Neural cell (in vitro differentiated cells): ENCODE results near the gene KHDRBS2. TPM values are rescaled to one million over a fixed set of nuclear protein-coding genes. Genes with fewer than 3 reads are reported as not detected.

ENCODE experiments used
- H2AFZ ChIP-seq: fragments of 200-600, 300-800 bp; sonication (generic), shearing (Covaris generic); 2 replicates; pipeline ENCODE4 v1.6.0; 2014; ENCODE audit warnings: low read depth, mild to moderate bottlenecking, antibody characterized with exemption, low read length, moderate library complexity
- H3F3A ChIP-seq: fragments of 200-600 bp; shearing (Covaris generic); 2 replicates; pipeline ENCODE4 v1.6.1; 2016; ENCODE audit warnings: mild to moderate bottlenecking, moderate library complexity, mixed read lengths, antibody characterized with exemption, low read length; ENCODE audit not compliant: insufficient read depth, poor library complexity, severe bottlenecking
- H3K27ac ChIP-seq: fragments of 200-600, 300-800 bp; sonication (generic), shearing (Covaris generic); 2 replicates; pipeline ENCODE4 v1.5.1; 2014; ENCODE audit warnings: mild to moderate bottlenecking, low read length, moderate library complexity
- H3K27me3 ChIP-seq: fragments of 300-800, 200-600 bp; sonication (generic), shearing (Covaris generic); 2 replicates; pipeline ENCODE4 v1.6.0; 2014; ENCODE audit warnings: mild to moderate bottlenecking, low read depth, low read length, moderate library complexity; ENCODE audit not compliant: insufficient read depth
- H3K36me3 ChIP-seq: fragments of 300-800, 200-600 bp; sonication (generic), shearing (Covaris generic); 2 replicates; pipeline ENCODE4 v1.5.1; 2014; ENCODE audit warnings: mild to moderate bottlenecking, antibody characterized with exemption, low read length, moderate library complexity; ENCODE audit not compliant: insufficient read depth
- H3K4me2 ChIP-seq: fragments of 300-800, 200-600 bp; sonication (generic), shearing (Covaris generic); 2 replicates; pipeline ENCODE4 v1.6.0; 2014; ENCODE audit warnings: mild to moderate bottlenecking, low read length
- H3K4me3 ChIP-seq: fragments of 300-800, 200-600 bp; sonication (generic), shearing (Covaris generic); 2 replicates; pipeline ENCODE4 v1.5.1; 2014; ENCODE audit warnings: mild to moderate bottlenecking, low read length, moderate library complexity
- H3K79me2 ChIP-seq: fragments of 200-600 bp; shearing (Covaris generic); replicated peaks from 2 replicates; pipeline ENCODE4 v1.6.0; 2014; ENCODE audit warnings: mild to moderate bottlenecking, low read length, moderate library complexity; ENCODE audit not compliant: insufficient read depth
- H3K9ac ChIP-seq: fragments of 300-800, 200-600 bp; sonication (generic), shearing (Covaris generic); 2 replicates; pipeline ENCODE4 v1.6.1; 2016; ENCODE audit warnings: mild to moderate bottlenecking, low read length, mixed read lengths
- H3K9me2 ChIP-seq: fragments of 200-600 bp; shearing (Covaris generic); 2 replicates; pipeline ENCODE4 v1.6.1; 2016; ENCODE audit warnings: mild to moderate bottlenecking, low read length, mixed read lengths; ENCODE audit not compliant: insufficient read depth
- H3K9me3 ChIP-seq: fragments of 200-600, 300-800 bp; sonication (generic), shearing (Covaris generic); 2 replicates; pipeline ENCODE4 v1.6.1; 2016; ENCODE audit warnings: mild to moderate bottlenecking, mixed run types, low read length, moderate library complexity, mixed read lengths
- H4K20me1 ChIP-seq: fragments of 200-600 bp; shearing (Covaris generic); 2 replicates; pipeline ENCODE4 v1.6.1; 2016; ENCODE audit warnings: mild to moderate bottlenecking, mixed run types; ENCODE audit not compliant: insufficient read depth
- EP300 ChIP-seq: fragments of 450-650 bp; conservative IDR thresholded peaks from 2 replicates; pipeline ENCODE4 v1.6.1; 2014; ENCODE audit warnings: antibody characterized with exemption, mild to moderate bottlenecking, moderate library complexity; ENCODE audit not compliant: poor library complexity, severe bottlenecking
- EZH2 ChIP-seq: fragments of 200-600, 300-800 bp; shearing (Covaris generic), sonication (generic); IDR thresholded peaks from 2 replicates; pipeline ENCODE4 v1.6.1; 2014; ENCODE audit warnings: antibody characterized with exemption, low read length, borderline replicate concordance, mild to moderate bottlenecking; ENCODE audit not compliant: insufficient read depth, poor library complexity, severe bottlenecking
- MXI1 ChIP-seq: fragments of 450-650 bp; conservative IDR thresholded peaks from 2 replicates; pipeline ENCODE4 v1.6.1; 2014; ENCODE audit warnings: antibody characterized with exemption, mild to moderate bottlenecking; ENCODE audit not compliant: poor library complexity, severe bottlenecking
- POLR2AphosphoS5 ChIP-seq: IDR thresholded peaks from 2 replicates; pipeline ENCODE4 v1.6.1; 2012
- RAD21 ChIP-seq: fragments of 450-650 bp; conservative IDR thresholded peaks from 2 replicates; pipeline ENCODE4 v1.6.1; 2014; ENCODE audit warnings: antibody characterized with exemption, mild to moderate bottlenecking, moderate library complexity
- SMC3 ChIP-seq: fragments of 450-650 bp; conservative IDR thresholded peaks from 2 replicates; pipeline ENCODE4 v1.6.1; 2014; ENCODE audit warnings: antibody characterized with exemption, mild to moderate bottlenecking, moderate library complexity; ENCODE audit not compliant: poor library complexity
- TAF1 ChIP-seq: IDR thresholded peaks from 2 replicates; pipeline ENCODE4 v1.6.1; 2012; ENCODE audit warnings: low read depth
- polyA plus RNA-seq: library from polyadenylated mRNA; depleted of rRNA; stranded (reverse); fragments of >200 nt; gene quantifications from 2 replicates; pipeline ENCODE4 v1.2.3, GENCODE V29; 2014
- TF ChIP-seq, protein P1 (sequence below): IDR thresholded peaks from 2 replicates; pipeline ENCODE4 v1.6.1; 2012; ENCODE audit warnings: borderline replicate concordance
- TF ChIP-seq, protein P2 (sequence below): fragments of 450-650 bp; IDR thresholded peaks from 2 replicates; pipeline ENCODE4 v1.5.1; 2014; ENCODE audit warnings: antibody characterized with exemption, mild to moderate bottlenecking, moderate library complexity; ENCODE audit not compliant: poor library complexity, severe bottlenecking

The KHDRBS2 gene
- polyA plus RNA-seq, 1 donor from 2014 or later, result 28.5 TPM

GRCh38 chr6:61751986-61752385 lies 534.0 kb downstream of the KHDRBS2 start:
- Histone ChIP-seq H3K27me3 (no peaks in the 10 kb centered on the region), H3F3A (no peaks in the 10 kb centered on the region), H3K9me3 (no peaks in the 10 kb centered on the region), H3K4me2 (no peak overlapping the region), H3K36me3 (no peaks in the 10 kb centered on the region), H3K9me2 (no peaks in the 10 kb centered on the region), H3K9ac (no peak overlapping the region), H3K27ac (no peak overlapping the region), H3K79me2 (no peaks in the 10 kb centered on the region), H4K20me1 (no peaks in the 10 kb centered on the region), H2AFZ (no peak overlapping the region), H3K4me3 (no peak overlapping the region)
- TF ChIP-seq, protein P1, sequence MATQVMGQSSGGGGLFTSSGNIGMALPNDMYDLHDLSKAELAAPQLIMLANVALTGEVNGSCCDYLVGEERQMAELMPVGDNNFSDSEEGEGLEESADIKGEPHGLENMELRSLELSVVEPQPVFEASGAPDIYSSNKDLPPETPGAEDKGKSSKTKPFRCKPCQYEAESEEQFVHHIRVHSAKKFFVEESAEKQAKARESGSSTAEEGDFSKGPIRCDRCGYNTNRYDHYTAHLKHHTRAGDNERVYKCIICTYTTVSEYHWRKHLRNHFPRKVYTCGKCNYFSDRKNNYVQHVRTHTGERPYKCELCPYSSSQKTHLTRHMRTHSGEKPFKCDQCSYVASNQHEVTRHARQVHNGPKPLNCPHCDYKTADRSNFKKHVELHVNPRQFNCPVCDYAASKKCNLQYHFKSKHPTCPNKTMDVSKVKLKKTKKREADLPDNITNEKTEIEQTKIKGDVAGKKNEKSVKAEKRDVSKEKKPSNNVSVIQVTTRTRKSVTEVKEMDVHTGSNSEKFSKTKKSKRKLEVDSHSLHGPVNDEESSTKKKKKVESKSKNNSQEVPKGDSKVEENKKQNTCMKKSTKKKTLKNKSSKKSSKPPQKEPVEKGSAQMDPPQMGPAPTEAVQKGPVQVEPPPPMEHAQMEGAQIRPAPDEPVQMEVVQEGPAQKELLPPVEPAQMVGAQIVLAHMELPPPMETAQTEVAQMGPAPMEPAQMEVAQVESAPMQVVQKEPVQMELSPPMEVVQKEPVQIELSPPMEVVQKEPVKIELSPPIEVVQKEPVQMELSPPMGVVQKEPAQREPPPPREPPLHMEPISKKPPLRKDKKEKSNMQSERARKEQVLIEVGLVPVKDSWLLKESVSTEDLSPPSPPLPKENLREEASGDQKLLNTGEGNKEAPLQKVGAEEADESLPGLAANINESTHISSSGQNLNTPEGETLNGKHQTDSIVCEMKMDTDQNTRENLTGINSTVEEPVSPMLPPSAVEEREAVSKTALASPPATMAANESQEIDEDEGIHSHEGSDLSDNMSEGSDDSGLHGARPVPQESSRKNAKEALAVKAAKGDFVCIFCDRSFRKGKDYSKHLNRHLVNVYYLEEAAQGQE, result no peak
- TF ChIP-seq RAD21 (no peak), TAF1 (no peak), POLR2AphosphoS5 (no peak), MXI1 (no peak), EP300 (no peak), SMC3 (no peak), EZH2 (no peak)
- TF ChIP-seq, protein P2, sequence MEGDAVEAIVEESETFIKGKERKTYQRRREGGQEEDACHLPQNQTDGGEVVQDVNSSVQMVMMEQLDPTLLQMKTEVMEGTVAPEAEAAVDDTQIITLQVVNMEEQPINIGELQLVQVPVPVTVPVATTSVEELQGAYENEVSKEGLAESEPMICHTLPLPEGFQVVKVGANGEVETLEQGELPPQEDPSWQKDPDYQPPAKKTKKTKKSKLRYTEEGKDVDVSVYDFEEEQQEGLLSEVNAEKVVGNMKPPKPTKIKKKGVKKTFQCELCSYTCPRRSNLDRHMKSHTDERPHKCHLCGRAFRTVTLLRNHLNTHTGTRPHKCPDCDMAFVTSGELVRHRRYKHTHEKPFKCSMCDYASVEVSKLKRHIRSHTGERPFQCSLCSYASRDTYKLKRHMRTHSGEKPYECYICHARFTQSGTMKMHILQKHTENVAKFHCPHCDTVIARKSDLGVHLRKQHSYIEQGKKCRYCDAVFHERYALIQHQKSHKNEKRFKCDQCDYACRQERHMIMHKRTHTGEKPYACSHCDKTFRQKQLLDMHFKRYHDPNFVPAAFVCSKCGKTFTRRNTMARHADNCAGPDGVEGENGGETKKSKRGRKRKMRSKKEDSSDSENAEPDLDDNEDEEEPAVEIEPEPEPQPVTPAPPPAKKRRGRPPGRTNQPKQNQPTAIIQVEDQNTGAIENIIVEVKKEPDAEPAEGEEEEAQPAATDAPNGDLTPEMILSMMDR, result no peak

- Histone ChIP-seq H3K4me2 (no peak overlapping the region), H3K79me2 (no peaks in the 10 kb centered on the region), H2AFZ (no peak overlapping the region), H3K9me2 (no peaks in the 10 kb centered on the region), H3K4me3 (no peak overlapping the region), H3K27ac (no peak overlapping the region), H3K9ac (no peak overlapping the region), H3K27me3 (no peaks in the 10 kb centered on the region), H3F3A (no peaks in the 10 kb centered on the region), H3K36me3 (no peaks in the 10 kb centered on the region), H3K9me3 (no peaks in the 10 kb centered on the region), H4K20me1 (no peaks in the 10 kb centered on the region)
- no peak for TF ChIP-seq POLR2AphosphoS5
- TF ChIP-seq, protein P1, result no peak
- TF ChIP-seq EP300, result no peak
- TF ChIP-seq, protein P2, result no peak
- no peak for TF ChIP-seq EZH2
- no peak for TF ChIP-seq TAF1
- TF ChIP-seq RAD21, result no peak
These were observed 540.0 kb downstream of the KHDRBS2 start for GRCh38 chr6:61745994-61746393.
